Uterus (tissue), 2 donors: Measurements from ENCODE around the gene CFAP61.

ENCODE experiments used
- POLR2A ChIP-seq, 2 donors: fragments of 450-650 bp; IDR thresholded peaks; one replicate each; pipeline ENCODE4 v1.6.1; 2016; ENCODE audit warnings: antibody characterized with exemption in 2 of 2, mild to moderate bottlenecking in 1 of 2, moderate library complexity in 1 of 2
- TF ChIP-seq, protein P1 (sequence below), 4 experiments: fragments of 200-600 bp in 2 of 4; fragments of 450-650 bp in 2 of 4; sonication (generic) in 2 of 4; IDR thresholded peaks; one replicate each; pipeline ENCODE4 v1.5.1; 2016 to 2019; ENCODE audit warnings: antibody characterized with exemption in 4 of 4, mild to moderate bottlenecking in 2 of 4, moderate library complexity in 1 of 4

DNA sequence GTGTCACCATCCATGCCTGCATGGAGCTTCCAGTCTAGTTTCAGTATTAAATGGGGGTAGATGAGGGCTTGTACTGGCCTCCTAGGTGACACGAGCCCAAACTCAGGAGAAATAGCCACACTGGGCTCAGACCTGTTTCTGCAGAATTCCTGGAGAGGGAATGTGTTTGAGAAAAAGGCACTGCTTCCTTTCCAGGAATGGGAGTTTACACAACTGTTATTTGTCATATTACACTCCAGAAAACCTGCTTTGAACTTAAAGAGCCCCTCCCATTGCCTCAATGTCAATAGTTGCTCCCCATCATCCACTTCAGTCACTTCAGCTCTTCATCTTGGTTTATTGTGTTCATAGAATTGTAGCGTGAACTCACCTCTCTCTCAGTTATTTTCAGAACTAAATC, 151.5 kb downstream of the CFAP61 start:
- TF ChIP-seq POLR2A (IDR thresholded peaks at IDR 0.05) = no peak
- TF ChIP-seq, protein P1, sequence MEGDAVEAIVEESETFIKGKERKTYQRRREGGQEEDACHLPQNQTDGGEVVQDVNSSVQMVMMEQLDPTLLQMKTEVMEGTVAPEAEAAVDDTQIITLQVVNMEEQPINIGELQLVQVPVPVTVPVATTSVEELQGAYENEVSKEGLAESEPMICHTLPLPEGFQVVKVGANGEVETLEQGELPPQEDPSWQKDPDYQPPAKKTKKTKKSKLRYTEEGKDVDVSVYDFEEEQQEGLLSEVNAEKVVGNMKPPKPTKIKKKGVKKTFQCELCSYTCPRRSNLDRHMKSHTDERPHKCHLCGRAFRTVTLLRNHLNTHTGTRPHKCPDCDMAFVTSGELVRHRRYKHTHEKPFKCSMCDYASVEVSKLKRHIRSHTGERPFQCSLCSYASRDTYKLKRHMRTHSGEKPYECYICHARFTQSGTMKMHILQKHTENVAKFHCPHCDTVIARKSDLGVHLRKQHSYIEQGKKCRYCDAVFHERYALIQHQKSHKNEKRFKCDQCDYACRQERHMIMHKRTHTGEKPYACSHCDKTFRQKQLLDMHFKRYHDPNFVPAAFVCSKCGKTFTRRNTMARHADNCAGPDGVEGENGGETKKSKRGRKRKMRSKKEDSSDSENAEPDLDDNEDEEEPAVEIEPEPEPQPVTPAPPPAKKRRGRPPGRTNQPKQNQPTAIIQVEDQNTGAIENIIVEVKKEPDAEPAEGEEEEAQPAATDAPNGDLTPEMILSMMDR (IDR thresholded peaks at IDR 0.05) = no peak
